HCT116 (cell line): Measurements from ENCODE around the gene IPCEF1. TPM values are rescaled to one million over a fixed set of nuclear protein-coding genes. Genes with fewer than 3 reads are reported as not detected.

Source experiments
- ATAC-seq: fragments of 200-7000 bp; cut with Tn5 transposase; 2 replicates; pipeline ENCODE4 v1.9.1; 2020; ENCODE audit warnings: mild to moderate bottlenecking, moderate library complexity
- BruUV-seq: library from RNA; stranded (reverse); fragments of 400-500 nt; replicated peaks from 2 replicates; lab custom pipeline; 2021; lab: Mats Ljungman, UMichigan
- CTCF ChIA-PET: fragments of 300-600 bp; sonication (Branson Sonifier 250); formaldehyde crosslinking; loops from one replicate; lab custom pipeline; 2021; ENCODE audit warnings: antibody characterized with exemption; lab: Charles Lee
- POLR2A ChIA-PET: fragments of 300-600, 350-600 bp; sonication (Branson Sonifier 250); formaldehyde crosslinking; loops from one replicate; lab custom pipeline; 2021; ENCODE audit warnings: antibody characterized with exemption; lab: Charles Lee
- RAD21 ChIA-PET, 2 experiments: fragments of 300-600 bp; sonication (Branson Sonifier 250); formaldehyde crosslinking; loops; one replicate each; lab custom pipeline; 2023; ENCODE audit warnings: low total read pairs in 2 of 2; ENCODE audit not compliant: uncharacterized antibody in 2 of 2, unreplicated experiment in 2 of 2, low non-redundant PET in 1 of 2; lab: Charles Lee
- DNase-seq: peaks from one replicate; pipeline ENCODE4 v3.0.0-alpha.2; 2010; ENCODE audit warnings: low read depth, low spot score
- H2AFZ ChIP-seq: fragments of 200-600 bp; shearing (Covaris generic), sonication (generic); 2 replicates; pipeline ENCODE4 v1.6.1; 2017; ENCODE audit warnings: low read depth, mixed run types, mixed read lengths, antibody characterized with exemption, low read length; ENCODE audit not compliant: poor library complexity, severe bottlenecking
- H3K27ac ChIP-seq: 2 replicates; pipeline ENCODE4 v1.5.1; 2012; ENCODE audit warnings: low read depth, low read length
- H3K27me3 ChIP-seq: fragments of 200-600 bp; sonication (generic); 2 replicates; pipeline ENCODE4 v1.6.1; 2016; ENCODE audit warnings: mixed run types, low read length, mixed read lengths; ENCODE audit not compliant: insufficient read depth
- H3K36me3 ChIP-seq, 2 experiments: fragments of 200-500 bp in 1 of 2; fragments of 200-600 bp in 1 of 2; sonication (Bioruptor generic) in 1 of 2; sonication (generic) in 1 of 2; 2 replicates each; pipeline versions ENCODE4 v1.5.1 to v1.6.1; 2014 to 2016; ENCODE audit warnings: low read length in 2 of 2, inconsistent platforms in 1 of 2, mixed read lengths in 1 of 2, mixed run types in 1 of 2; ENCODE audit not compliant: insufficient read depth in 2 of 2, control insufficient read depth in 1 of 2
- H3K4me1 ChIP-seq, 2 experiments: fragments of 200-600 bp in 1 of 2; sonication (generic) in 1 of 2; 2 replicates each; pipeline versions ENCODE4 v1.5.1 to v1.6.1; 2012 to 2017; ENCODE audit warnings: low read length in 2 of 2, inconsistent platforms in 1 of 2, mild to moderate bottlenecking in 1 of 2, mixed read lengths in 1 of 2, mixed run types in 1 of 2, moderate library complexity in 1 of 2; ENCODE audit not compliant: insufficient read depth in 2 of 2, control insufficient read depth in 1 of 2
- H3K4me2 ChIP-seq: fragments of 200-600 bp; sonication (generic); 2 replicates; pipeline ENCODE4 v1.6.1; 2017; ENCODE audit warnings: mixed run types, low read length, mixed read lengths
- H3K4me3 ChIP-seq, 2 experiments: fragments of 200-600 bp in 1 of 2; sonication (generic) in 1 of 2; replicated peaks in 1 of 2; 2 replicates each; pipeline ENCODE4 v1.5.1; 2011 to 2016; ENCODE audit warnings: low read length in 2 of 2, control low read depth in 1 of 2, low read depth in 1 of 2, mild to moderate bottlenecking in 1 of 2, mixed read lengths in 1 of 2, mixed run types in 1 of 2
- H3K79me2 ChIP-seq: fragments of 200-600 bp; sonication (generic); 2 replicates; pipeline ENCODE4 v1.6.1; 2017; ENCODE audit warnings: mild to moderate bottlenecking, mixed run types, low read length, moderate library complexity, mixed read lengths; ENCODE audit not compliant: insufficient read depth
- H3K9ac ChIP-seq: fragments of 200-600 bp; sonication (generic); 2 replicates; pipeline ENCODE4 v1.6.1; 2016; ENCODE audit warnings: low read length, mixed read lengths
- H3K9me2 ChIP-seq: fragments of 200-600 bp; sonication (generic), shearing (Covaris generic); 2 replicates; pipeline ENCODE4 v1.6.1; 2017; ENCODE audit warnings: mixed run types, mild to moderate bottlenecking, moderate library complexity; ENCODE audit not compliant: insufficient read depth
- H3K9me3 ChIP-seq, 2 experiments: fragments of 200-500 bp in 1 of 2; fragments of 200-600 bp in 1 of 2; sonication (Bioruptor generic) in 1 of 2; sonication (generic) in 1 of 2; 2 replicates each; pipeline ENCODE4 v1.6.1; 2014 to 2017; ENCODE audit warnings: low read length in 2 of 2, mixed read lengths in 2 of 2, inconsistent platforms in 1 of 2, low read depth in 1 of 2, mild to moderate bottlenecking in 1 of 2, mixed run types in 1 of 2, moderate library complexity in 1 of 2; ENCODE audit not compliant: control insufficient read depth in 1 of 2, insufficient read depth in 1 of 2
- H4K20me1 ChIP-seq: fragments of 200-600 bp; sonication (generic), shearing (Covaris generic); 2 replicates; pipeline ENCODE4 v1.6.1; 2017; ENCODE audit warnings: mixed run types, mild to moderate bottlenecking, moderate library complexity; ENCODE audit not compliant: insufficient read depth
- EZH2 ChIP-seq: fragments of 200-600 bp; sonication (generic); IDR thresholded peaks from 2 replicates; pipeline ENCODE4 v1.6.1; 2017; ENCODE audit warnings: antibody characterized with exemption, mixed run types
- EZH2phosphoT487 ChIP-seq: fragments of 200-600 bp; IDR thresholded peaks from 2 replicates; pipeline ENCODE4 v1.6.1; 2018; ENCODE audit warnings: antibody characterized with exemption, borderline replicate concordance
- RAD21 ChIP-seq: IDR thresholded peaks from 2 replicates; pipeline ENCODE4 v1.6.1; 2012; ENCODE audit warnings: low read depth, mild to moderate bottlenecking
- SRF ChIP-seq: IDR thresholded peaks from 2 replicates; pipeline ENCODE4 v1.6.1; 2012; ENCODE audit warnings: low read depth
- intact Hi-C: fragments of 100-400 bp; cut with micrococcal nuclease; formaldehyde crosslinking; loops from 2 replicates; pipeline ENCODE4 v1.10.0; 2022
- total RNA-seq: library from RNA; stranded (reverse); gene quantifications from one replicate; pipeline ENCODE4 v1.2.1, GENCODE V29; 2021; ENCODE audit not compliant: unreplicated experiment
- TF ChIP-seq, protein P1 (sequence below): IDR thresholded peaks from 2 replicates; pipeline ENCODE4 v1.6.1; 2012; ENCODE audit warnings: low read depth
- TF ChIP-seq, protein P2 (sequence below): IDR thresholded peaks from 2 replicates; pipeline ENCODE4 v1.6.1; 2012
- TF ChIP-seq, protein P3 (sequence below), 3 experiments: fragments of 200-600 bp in 1 of 3; sonication (generic) in 1 of 3; IDR thresholded peaks in 2 of 3; conservative IDR thresholded peaks in 1 of 3; 2 replicates each; pipeline ENCODE4 v1.5.1; 2012 to 2017; ENCODE audit warnings: low read depth in 2 of 3, low read length in 2 of 3, antibody characterized with exemption in 1 of 3, borderline replicate concordance in 1 of 3, control low read depth in 1 of 3, mild to moderate bottlenecking in 1 of 3, mixed read lengths in 1 of 3, mixed run types in 1 of 3, moderate library complexity in 1 of 3; ENCODE audit not compliant: insufficient read depth in 1 of 3

IPCEF1 gene
- total RNA-seq, 1 experiment from 2014 or later = 0.32 TPM

DNA sequence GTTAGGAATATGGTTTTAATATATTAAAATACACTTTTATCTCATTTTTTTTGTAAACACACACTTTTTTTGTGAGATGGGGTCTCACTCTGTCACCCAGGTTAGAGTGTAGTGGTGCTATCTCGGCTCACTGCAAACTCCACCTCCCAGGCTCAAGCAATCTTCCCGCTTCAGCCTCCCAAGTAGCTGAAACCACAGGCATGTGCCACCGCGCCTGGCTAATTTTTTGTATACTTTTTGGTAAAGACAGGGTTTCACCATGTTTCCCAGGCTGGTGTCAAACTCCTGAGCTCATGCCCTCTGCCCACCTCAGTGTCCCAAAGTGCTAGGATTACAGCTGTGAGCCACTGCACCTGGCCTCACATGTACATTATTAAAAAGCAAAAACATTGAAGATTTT is 10.8 kb downstream of the IPCEF1 start:
- Histone ChIP-seq H3K4me3 (no peak overlapping the region), H3K9me3 (no peaks in the 10 kb centered on the region), H3K79me2 (no peaks in the 10 kb centered on the region), H3K4me1 (no peaks in the 10 kb centered on the region), H3K27me3 (no peaks in the 10 kb centered on the region), H2AFZ (no peak overlapping the region), H3K9me2 (no peaks in the 10 kb centered on the region; the same call in 1 of the 2 replicates), H3K4me2 (no peak overlapping the region), H3K27ac (no peak overlapping the region), H3K36me3 (no peaks in the 10 kb centered on the region), H3K9ac (no peak overlapping the region), H4K20me1 (no peaks in the 10 kb centered on the region)
- no peak for TF ChIP-seq EZH2
- TF ChIP-seq, protein P1, sequence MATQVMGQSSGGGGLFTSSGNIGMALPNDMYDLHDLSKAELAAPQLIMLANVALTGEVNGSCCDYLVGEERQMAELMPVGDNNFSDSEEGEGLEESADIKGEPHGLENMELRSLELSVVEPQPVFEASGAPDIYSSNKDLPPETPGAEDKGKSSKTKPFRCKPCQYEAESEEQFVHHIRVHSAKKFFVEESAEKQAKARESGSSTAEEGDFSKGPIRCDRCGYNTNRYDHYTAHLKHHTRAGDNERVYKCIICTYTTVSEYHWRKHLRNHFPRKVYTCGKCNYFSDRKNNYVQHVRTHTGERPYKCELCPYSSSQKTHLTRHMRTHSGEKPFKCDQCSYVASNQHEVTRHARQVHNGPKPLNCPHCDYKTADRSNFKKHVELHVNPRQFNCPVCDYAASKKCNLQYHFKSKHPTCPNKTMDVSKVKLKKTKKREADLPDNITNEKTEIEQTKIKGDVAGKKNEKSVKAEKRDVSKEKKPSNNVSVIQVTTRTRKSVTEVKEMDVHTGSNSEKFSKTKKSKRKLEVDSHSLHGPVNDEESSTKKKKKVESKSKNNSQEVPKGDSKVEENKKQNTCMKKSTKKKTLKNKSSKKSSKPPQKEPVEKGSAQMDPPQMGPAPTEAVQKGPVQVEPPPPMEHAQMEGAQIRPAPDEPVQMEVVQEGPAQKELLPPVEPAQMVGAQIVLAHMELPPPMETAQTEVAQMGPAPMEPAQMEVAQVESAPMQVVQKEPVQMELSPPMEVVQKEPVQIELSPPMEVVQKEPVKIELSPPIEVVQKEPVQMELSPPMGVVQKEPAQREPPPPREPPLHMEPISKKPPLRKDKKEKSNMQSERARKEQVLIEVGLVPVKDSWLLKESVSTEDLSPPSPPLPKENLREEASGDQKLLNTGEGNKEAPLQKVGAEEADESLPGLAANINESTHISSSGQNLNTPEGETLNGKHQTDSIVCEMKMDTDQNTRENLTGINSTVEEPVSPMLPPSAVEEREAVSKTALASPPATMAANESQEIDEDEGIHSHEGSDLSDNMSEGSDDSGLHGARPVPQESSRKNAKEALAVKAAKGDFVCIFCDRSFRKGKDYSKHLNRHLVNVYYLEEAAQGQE = no peak
- POLR2A ChIA-PET = no interaction called here
- RAD21 ChIA-PET = no interaction called here
- DNase-seq (no peak), ATAC-seq (no peak)
- no TSS peak for BruUV-seq
- CTCF ChIA-PET = no interaction called here
- intact Hi-C loops = no loop called here

DNA sequence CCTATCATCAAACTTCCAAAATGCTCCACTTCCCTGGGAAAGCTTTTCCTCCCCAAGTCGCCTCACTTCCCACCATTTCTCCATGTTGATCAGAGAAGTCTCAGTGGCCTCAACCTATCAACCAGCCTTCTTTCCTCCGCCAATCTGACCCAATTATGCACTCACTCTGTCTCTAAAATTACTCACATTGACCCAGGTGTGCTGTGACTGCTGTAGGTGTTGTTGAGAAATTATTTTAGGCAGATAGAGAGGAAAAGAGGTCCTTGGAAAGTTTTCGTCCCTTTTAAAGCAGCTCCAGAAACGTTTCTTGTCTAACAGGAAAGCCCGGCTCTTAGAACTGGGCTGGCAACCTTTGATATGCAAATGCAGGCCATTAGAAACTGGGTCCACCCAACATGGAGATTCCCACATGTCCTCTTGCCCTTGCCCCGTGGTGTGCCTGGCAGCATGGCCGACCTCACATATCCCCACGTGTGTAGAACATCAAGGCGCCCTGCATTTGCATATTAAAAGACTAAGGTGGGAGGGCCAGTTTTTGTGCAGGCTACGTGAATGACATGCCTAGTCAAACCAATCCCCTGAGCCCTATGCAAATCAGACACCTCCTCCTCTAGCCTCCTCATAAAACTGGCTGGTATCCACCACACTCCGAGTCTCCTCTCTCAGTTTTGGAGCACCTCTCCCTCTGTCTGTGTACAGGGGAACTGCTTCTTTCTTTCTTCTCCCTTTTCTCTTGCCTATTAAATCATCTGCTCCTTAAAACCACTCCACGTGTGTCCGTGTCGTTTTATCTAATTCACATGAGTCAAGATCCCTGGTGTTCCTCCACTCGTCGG is 12.9 kb downstream of the IPCEF1 start:
- no peak overlapping the region for H3K4me3 ChIP-seq
- H3K79me2 ChIP-seq = no peaks in the 10 kb centered on the region
- DNase-seq = peak; percentile 24
- no peaks in the 10 kb centered on the region for H3K9me2 ChIP-seq
- peak; percentile 81 for ATAC-seq
- intact Hi-C loops = no loop called here
- no peak overlapping the region for H3K9ac ChIP-seq
- TF ChIP-seq, protein P2, sequence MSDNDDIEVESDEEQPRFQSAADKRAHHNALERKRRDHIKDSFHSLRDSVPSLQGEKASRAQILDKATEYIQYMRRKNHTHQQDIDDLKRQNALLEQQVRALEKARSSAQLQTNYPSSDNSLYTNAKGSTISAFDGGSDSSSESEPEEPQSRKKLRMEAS = no peak
- TF ChIP-seq, protein P3, sequence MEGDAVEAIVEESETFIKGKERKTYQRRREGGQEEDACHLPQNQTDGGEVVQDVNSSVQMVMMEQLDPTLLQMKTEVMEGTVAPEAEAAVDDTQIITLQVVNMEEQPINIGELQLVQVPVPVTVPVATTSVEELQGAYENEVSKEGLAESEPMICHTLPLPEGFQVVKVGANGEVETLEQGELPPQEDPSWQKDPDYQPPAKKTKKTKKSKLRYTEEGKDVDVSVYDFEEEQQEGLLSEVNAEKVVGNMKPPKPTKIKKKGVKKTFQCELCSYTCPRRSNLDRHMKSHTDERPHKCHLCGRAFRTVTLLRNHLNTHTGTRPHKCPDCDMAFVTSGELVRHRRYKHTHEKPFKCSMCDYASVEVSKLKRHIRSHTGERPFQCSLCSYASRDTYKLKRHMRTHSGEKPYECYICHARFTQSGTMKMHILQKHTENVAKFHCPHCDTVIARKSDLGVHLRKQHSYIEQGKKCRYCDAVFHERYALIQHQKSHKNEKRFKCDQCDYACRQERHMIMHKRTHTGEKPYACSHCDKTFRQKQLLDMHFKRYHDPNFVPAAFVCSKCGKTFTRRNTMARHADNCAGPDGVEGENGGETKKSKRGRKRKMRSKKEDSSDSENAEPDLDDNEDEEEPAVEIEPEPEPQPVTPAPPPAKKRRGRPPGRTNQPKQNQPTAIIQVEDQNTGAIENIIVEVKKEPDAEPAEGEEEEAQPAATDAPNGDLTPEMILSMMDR (IDR thresholded peaks at IDR 0.05 in 2 of 3, conservative IDR thresholded peaks at IDR 0.05 in 1 of 3; ENCODE audit: borderline replicate concordance in 1 of 3, insufficient read depth in 1 of 3, low read depth in 2 of 3, low read length in 2 of 3) = peak in 2 of 3 experiments; percentile 26 to 31; a peak in 1 of 6 replicates
- TF ChIP-seq SRF = no peak
- no peak for TF ChIP-seq EZH2phosphoT487
- peak; percentile 17; the same call in 1 of the 2 replicates for TF ChIP-seq RAD21
- RAD21 ChIA-PET = no interaction called here
- no peaks in the 10 kb centered on the region for H3K9me3 ChIP-seq
- BruUV-seq = no TSS peak
- no peaks in the 10 kb centered on the region for H3K27me3 ChIP-seq
- no peak overlapping the region for H3K27ac ChIP-seq
- H3K4me1 ChIP-seq = no peaks in the 10 kb centered on the region
- CTCF ChIA-PET = no interaction called here
- no peak overlapping the region for H3K4me2 ChIP-seq
- no peak overlapping the region for H2AFZ ChIP-seq
- H3K36me3 ChIP-seq = no peaks in the 10 kb centered on the region
- POLR2A ChIA-PET = no interaction called here
- no peaks in the 10 kb centered on the region for H4K20me1 ChIP-seq
